Inflammatory macrophage treated with lipopolysaccharide for 4 hours (primary cell): ENCODE data around the gene TMEM260.
"Not testable (repeated sequence)": the region's sequence is repeated elsewhere in the genome, so short reads cannot be mapped to it uniquely, and the experiment has no call there.

Source experiments
- DNase-seq: peaks from one replicate; pipeline ENCODE4 v3.0.0-alpha.2; 2020

The TMEM260 gene

GRCh38 chr14:56603648-56604047 lies 24.1 kb downstream of the TMEM260 start:
- no peak for DNase-seq

- no peak for DNase-seq
These were observed 29.1 kb downstream of the TMEM260 start for GRCh38 chr14:56608689-56609088.

DNA sequence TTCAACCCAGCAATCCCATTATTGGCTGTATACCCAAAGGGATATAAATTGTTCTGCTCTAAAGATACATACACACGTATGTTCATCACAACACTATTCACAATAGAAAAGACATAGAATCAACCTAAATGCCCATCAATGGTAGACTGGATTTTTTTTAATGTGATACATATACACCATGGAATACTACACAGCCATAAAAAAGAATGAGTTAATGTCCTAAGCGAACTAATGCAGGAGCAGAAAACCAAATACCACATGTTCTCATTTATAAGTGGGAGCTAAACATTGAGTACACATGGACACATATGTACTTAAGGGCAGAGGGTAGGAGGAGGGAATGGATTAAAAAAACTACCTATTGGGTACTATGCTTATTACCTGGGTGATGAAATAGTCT lies 32.1 kb downstream of the TMEM260 start:
- DNase-seq, result not testable (repeated sequence)

DNA sequence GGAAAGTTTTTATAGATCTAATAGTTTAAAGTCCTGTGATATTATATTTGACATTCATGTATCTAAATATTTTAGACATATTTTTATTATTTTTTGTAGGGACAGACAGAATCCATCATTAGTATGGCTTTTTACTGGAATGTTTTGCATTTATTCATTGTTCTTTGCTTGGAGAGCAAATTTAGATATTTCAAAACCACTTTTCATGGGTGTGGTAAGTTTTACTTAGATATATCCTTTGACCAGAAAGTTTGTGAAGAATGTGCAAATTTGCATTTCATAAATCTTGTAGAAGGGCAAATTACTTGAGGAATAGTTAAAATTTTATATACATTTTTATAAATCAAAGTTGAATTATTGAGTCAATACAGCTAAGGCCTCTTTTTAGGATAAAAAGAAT lies 37.5 kb downstream of the TMEM260 start:
- no peak for DNase-seq

DNA sequence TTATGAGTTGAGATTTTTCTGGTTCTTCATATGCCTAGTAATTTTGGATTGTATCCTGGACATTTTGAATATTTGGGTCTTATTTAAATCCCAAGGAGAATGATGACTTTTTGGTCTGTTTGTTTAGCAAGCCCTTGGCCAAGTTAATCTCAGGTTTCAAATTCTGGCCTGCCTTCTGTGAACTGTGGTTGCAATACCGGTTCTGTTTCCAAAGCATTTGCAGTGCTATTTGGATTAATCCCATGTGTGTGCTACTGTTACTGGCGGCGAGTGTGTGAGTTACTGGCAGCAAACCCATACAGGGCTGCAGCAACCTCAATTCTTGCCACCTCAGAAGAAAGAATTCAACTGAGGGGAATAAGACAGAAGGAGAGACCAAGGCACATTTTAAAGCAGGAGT lies 51.1 kb downstream of the TMEM260 start:
- DNase-seq, result no peak

GRCh38 chr14:56632195-56632594 lies 52.6 kb downstream of the TMEM260 start:
- no peak for DNase-seq

DNA sequence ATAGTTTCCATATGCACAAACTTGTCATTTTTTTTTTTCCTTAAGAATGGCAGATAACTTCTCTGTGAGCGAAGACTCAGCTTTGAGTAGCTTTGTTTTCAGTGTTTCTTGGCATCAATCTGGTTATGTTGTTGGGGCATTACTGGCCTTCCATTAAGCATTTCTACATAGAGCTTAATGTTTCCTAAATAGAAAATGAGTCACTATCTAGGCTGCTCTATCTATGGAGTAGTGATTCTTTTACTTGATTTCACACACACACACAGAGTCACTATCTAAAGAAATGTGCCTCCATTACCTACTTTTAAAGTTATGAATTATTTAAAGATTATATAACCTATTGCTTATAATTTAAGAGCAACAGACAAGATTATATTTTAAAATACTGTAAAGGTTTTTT lies 53.9 kb downstream of the TMEM260 start:
- no peak for DNase-seq

GRCh38 chr14:56635041-56635440 lies 55.4 kb downstream of the TMEM260 start:
- no peak for DNase-seq

GRCh38 chr14:56647493-56647892 lies 67.9 kb downstream of the TMEM260 start:
- no peak for DNase-seq

GRCh38 chr14:56648508-56649301 lies 69.1 kb downstream of the TMEM260 start:
- DNase-seq, result no peak

DNA sequence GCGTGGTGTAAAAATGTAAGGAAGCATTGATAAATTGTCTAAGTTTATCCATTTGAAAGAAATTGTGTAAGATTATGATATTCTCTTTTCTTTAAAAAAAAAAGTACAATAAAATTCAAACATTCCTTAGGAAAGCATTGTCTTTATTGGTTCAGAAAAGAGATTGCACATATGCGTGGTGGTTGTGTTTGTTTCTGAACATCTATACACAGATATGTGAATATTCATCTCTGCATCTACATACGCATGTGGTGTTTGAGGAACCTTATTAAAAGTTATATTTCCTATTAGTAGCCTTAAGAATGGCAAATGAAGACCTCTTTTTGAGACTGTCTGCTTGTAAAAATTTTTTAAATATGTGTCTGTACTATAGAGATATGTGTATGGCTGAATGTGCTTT lies 69.8 kb downstream of the TMEM260 start:
- no peak for DNase-seq

DNA sequence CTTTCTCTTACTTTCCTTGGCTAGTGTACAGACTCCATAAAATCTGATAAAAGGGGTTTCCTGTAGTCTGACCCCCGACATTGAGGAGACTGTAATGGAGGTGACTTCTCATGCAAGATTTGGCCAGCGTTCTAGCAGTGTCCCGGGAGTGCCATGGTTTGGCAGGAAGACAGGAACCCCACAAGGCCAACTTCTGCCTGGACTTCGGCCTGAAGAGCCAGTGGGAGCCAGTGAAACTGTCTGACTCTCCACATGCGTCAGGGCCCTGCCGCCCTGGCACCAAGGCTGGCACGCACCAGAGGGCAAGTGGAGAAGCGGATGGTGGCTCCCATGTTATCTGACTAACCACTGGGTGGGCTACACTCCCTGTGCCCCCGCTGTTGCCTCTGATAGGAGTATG lies 70.5 kb downstream of the TMEM260 start:
- DNase-seq, result no peak

DNA sequence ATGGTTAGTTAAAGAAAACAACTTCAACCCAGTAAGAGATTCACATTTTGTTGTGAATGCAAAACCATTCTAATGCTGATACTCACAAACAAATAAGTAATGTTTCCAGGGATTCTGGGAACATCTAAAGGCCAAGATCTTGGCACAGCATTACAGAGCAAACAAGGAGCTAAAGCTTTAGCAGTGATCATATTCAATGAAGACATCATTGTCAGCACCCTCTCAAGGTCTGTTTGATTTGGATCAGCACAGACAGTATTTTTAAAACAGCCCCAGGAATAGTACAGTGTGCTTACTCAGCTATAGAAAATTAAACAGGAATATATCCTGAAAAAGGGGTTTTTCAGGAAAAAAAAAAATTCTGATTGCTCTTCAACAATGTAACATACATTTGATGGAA lies 71.4 kb downstream of the TMEM260 start:
- DNase-seq, result no peak

GRCh38 chr14:56657604-56658003 lies 78.0 kb downstream of the TMEM260 start:
- no peak for DNase-seq

GRCh38 chr14:56659378-56659777 lies 79.8 kb downstream of the TMEM260 start:
- no peak for DNase-seq

GRCh38 chr14:56659964-56660551 lies 80.5 kb downstream of the TMEM260 start:
- peak; percentile 9 for DNase-seq

GRCh38 chr14:56660677-56661389 lies 81.2 kb downstream of the TMEM260 start:
- DNase-seq, result no peak

DNA sequence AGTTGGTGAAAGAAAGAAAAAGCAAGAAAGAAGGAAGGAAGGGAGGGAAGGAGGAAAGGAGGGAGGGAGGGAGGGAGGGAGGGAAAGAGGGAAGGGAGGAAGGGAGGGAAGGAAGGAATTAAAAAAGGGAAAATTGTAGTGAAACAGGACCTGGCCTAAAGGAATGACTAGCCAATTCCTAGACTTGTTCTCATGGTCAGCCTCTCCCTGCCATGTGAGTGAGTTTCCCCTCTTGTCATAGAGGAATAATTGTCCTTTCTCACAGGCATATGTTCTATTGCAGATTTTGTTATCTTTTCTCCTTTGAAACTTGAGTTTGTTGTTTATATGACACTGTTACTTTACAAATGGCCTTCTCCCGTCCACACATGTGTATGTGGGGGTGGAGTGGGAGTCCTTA lies 81.9 kb downstream of the TMEM260 start:
- DNase-seq, result no peak

DNA sequence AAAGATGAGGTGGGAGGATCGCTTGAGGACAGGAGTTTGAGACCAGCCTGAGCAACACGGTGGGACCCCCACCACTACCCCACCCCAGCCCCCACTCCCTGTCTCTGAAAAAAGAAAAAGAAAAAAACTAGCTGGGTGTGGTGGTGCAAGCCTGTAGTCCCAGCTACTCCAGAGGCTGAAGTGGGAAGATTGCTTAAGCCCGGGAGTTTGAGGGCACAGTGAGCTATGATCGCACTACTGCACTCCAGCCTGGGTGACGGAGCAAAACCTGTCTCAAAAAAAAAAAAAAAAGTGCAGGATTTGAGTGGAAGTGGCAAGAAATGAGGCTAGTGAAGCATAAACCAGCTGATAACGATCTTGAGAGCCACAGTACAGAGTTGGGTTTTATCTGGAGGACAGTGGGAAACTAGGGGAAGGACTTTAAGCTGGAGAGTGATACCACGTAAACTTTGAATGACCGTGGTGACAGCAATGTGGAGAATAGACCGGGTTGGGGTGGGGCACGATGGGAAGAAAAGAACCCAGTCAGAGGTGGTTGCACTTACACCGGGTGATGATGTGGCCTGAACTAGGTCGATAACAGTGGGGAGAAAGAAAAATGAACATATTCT lies 85.3 kb downstream of the TMEM260 start:
- DNase-seq, result no peak

DNA sequence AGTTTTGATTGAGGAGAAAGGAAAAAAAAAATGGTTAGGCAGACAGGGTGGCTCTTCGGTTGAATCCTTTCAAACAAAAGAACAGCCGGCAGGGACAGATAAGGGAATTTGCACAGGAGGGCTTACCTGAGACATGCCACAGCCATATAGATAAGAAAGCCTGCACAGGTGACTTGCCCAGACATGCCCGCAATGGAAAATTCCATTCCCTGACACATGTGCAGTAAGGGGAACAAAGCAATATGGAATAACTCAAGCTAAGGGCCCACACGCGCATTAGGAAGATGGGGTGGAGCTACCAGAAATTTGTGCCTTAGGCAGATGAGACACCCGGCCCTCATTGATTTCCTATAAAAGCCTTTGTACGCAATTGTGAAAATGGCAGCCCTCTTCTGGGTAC lies 86.7 kb downstream of the TMEM260 start:
- no peak for DNase-seq

DNA sequence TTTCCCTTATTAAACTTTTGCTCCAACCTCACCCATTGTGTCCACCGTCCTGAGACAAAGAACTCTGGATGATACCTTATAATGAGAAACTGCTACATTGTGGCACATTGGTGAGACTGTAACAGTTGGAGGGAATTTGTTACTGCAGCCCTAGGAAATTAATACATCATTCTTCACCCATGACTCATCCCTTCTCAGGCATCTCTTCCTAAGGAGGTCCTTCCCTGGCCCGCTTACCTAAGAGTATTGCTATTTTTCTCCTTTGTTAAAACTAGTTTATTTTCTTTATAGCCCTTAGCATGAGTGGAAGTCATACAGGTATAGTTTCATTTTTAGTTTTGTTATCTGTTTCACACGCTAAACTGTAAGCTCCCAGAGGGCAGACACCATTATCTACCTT lies 87.1 kb downstream of the TMEM260 start:
- DNase-seq, result no peak

DNA sequence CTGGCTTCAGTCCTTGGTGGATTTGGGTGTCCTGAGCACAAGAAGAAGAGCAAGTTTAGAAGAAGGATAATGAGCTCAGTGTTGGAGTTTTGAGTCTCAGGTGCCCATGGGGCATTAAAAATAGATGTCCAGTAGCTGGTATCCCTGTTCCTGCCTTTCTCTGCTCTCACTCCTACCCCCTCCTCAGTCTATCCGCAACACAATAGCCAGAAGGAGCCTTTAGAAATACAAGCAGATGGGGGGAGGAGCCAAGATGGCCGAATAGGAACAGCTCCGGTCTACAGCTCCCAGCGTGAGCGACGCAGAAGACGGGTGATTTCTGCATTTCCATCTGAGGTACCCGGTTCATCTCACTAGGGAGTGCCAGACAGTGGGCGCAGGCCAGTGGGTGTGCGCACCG lies 87.7 kb downstream of the TMEM260 start:
- not testable (repeated sequence) for DNase-seq

GRCh38 chr14:56676042-56676441 lies 96.4 kb downstream of the TMEM260 start:
- DNase-seq, result no peak

GRCh38 chr14:56678838-56679237 lies 99.2 kb downstream of the TMEM260 start:
- DNase-seq, result no peak
